OCI-LY3 (cell line): ENCODE data around the gene MS4A6A.

ENCODE experiments used
- EZH2phosphoT487 ChIP-seq: fragments of 200-600 bp; shearing (Covaris generic); IDR thresholded peaks from 2 replicates; pipeline ENCODE4 v1.6.1; 2018; ENCODE audit warnings: antibody characterized with exemption, mixed run types, low read depth
- TF ChIP-seq, protein P1 (sequence below): fragments of 200-600, 300-600 bp; sonication (generic); IDR thresholded peaks from 2 replicates; pipeline ENCODE4 v1.5.1; 2014; ENCODE audit warnings: antibody characterized with exemption, low read length, low read depth

DNA sequence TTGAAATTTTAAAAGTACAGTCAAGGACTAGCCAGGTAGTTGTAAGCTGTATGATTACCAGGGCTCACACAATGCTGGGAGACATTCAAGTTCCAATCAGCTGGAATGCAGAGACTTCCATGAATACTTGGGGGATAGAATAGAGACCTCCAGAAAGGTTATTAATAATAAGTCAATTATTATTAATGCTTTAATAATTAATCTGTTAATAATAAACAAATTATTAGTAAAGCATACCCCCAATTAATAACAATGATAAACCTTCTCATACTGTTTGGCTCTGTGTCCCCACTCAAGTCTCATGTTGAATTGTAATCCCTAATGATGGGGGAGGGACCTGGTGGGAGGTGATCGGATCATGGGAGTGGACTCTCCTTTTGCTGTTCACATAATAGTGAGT is 14.6 kb upstream of the MS4A6A start:
- TF ChIP-seq EZH2phosphoT487 = no peak
- TF ChIP-seq, protein P1, sequence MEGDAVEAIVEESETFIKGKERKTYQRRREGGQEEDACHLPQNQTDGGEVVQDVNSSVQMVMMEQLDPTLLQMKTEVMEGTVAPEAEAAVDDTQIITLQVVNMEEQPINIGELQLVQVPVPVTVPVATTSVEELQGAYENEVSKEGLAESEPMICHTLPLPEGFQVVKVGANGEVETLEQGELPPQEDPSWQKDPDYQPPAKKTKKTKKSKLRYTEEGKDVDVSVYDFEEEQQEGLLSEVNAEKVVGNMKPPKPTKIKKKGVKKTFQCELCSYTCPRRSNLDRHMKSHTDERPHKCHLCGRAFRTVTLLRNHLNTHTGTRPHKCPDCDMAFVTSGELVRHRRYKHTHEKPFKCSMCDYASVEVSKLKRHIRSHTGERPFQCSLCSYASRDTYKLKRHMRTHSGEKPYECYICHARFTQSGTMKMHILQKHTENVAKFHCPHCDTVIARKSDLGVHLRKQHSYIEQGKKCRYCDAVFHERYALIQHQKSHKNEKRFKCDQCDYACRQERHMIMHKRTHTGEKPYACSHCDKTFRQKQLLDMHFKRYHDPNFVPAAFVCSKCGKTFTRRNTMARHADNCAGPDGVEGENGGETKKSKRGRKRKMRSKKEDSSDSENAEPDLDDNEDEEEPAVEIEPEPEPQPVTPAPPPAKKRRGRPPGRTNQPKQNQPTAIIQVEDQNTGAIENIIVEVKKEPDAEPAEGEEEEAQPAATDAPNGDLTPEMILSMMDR = no peak
